SK-N-SH (cell line): ENCODE data around the gene SLC43A3.

Experiments
- CHD2 ChIP-seq: fragments of 150-350 bp; IDR thresholded peaks from 2 replicates; pipeline ENCODE4 v1.6.1; 2018; ENCODE audit warnings: low read length; ENCODE audit not compliant: partially characterized antibody
- EP300 ChIP-seq, 2 experiments: IDR thresholded peaks; 2 replicates each; pipeline versions ENCODE4 v1.4.0 to v1.6.1; 2012; ENCODE audit warnings: borderline replicate concordance in 1 of 2, low read depth in 1 of 2, low read length in 1 of 2
- GABPA ChIP-seq: IDR thresholded peaks from 2 replicates; pipeline ENCODE4 v1.4.0; 2012; ENCODE audit warnings: low read depth, mild to moderate bottlenecking
- NRF1 ChIP-seq: IDR thresholded peaks from 2 replicates; pipeline ENCODE4 v1.6.1; 2012; ENCODE audit warnings: low read depth, mild to moderate bottlenecking, low read length
- POLR2AphosphoS5 ChIP-seq: IDR thresholded peaks from 2 replicates; pipeline ENCODE4 v1.6.1; 2012; ENCODE audit warnings: low read depth, low read length
- RAD21 ChIP-seq: IDR thresholded peaks from 2 replicates; pipeline ENCODE4 v1.6.1; 2012; ENCODE audit warnings: mild to moderate bottlenecking, low read length
- TF ChIP-seq, protein P1 (sequence below): fragments of 200-600 bp; sonication (generic); IDR thresholded peaks from 2 replicates; pipeline ENCODE4 v1.6.1; 2017; ENCODE audit warnings: antibody characterized with exemption, mild to moderate bottlenecking, moderate library complexity
- TF ChIP-seq, protein P2 (sequence below): fragments of 150-350 bp; IDR thresholded peaks from 2 replicates; pipeline ENCODE4 v1.6.1; 2017; ENCODE audit warnings: antibody characterized with exemption, low read length, low read depth, borderline replicate concordance

DNA sequence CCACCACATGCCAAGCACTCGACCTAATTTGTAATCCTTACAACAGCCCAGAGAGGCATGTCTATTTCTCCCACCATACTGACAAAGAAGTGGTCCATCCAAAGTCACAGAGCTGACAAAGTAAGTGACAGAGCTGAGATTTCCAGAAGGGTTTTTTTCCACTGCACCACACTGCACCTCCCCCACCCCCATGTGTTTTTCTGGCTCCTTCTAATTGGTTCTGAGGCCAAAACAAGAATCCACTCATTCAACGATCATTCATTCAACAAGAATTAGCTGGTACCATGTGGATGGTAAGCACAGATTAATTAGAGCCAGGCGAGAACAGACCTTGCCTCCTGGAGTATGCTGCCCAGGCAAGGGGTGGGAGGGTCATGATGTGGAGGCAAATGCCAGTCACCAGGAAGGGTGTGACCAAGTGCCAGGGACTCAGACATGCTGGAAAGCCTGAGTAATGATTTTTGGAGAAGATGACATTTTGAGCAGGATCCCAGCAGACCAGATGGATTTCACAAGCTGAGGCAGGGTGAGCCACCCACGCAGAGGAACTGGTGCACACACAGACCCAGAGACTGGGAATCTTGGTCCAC, 21.6 kb downstream of the SLC43A3 start:
- TF ChIP-seq, protein P1, sequence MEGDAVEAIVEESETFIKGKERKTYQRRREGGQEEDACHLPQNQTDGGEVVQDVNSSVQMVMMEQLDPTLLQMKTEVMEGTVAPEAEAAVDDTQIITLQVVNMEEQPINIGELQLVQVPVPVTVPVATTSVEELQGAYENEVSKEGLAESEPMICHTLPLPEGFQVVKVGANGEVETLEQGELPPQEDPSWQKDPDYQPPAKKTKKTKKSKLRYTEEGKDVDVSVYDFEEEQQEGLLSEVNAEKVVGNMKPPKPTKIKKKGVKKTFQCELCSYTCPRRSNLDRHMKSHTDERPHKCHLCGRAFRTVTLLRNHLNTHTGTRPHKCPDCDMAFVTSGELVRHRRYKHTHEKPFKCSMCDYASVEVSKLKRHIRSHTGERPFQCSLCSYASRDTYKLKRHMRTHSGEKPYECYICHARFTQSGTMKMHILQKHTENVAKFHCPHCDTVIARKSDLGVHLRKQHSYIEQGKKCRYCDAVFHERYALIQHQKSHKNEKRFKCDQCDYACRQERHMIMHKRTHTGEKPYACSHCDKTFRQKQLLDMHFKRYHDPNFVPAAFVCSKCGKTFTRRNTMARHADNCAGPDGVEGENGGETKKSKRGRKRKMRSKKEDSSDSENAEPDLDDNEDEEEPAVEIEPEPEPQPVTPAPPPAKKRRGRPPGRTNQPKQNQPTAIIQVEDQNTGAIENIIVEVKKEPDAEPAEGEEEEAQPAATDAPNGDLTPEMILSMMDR, result no peak
- TF ChIP-seq, protein P2, sequence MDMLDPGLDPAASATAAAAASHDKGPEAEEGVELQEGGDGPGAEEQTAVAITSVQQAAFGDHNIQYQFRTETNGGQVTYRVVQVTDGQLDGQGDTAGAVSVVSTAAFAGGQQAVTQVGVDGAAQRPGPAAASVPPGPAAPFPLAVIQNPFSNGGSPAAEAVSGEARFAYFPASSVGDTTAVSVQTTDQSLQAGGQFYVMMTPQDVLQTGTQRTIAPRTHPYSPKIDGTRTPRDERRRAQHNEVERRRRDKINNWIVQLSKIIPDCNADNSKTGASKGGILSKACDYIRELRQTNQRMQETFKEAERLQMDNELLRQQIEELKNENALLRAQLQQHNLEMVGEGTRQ, result no peak
- TF ChIP-seq EP300 (IDR thresholded peaks at IDR 0.05; ENCODE audit: borderline replicate concordance in 1 of 2, low read depth in 1 of 2, low read length in 1 of 2), result no peak
- TF ChIP-seq CHD2, result no peak
- TF ChIP-seq POLR2AphosphoS5, result no peak
- TF ChIP-seq RAD21, result no peak
- TF ChIP-seq NRF1, result no peak
- TF ChIP-seq GABPA, result no peak
